ENCODE data around the gene TEX10. TPM values are rescaled to one million over a fixed set of nuclear protein-coding genes. Genes with fewer than 3 reads are reported as not detected.
"Not testable (repeated sequence)": the region's sequence is repeated elsewhere in the genome, so short reads cannot be mapped to it uniquely, and the experiment has no call there.

The TEX10 gene
- total RNA-seq, 1 experiment from 2014 or later = 15.4 TPM

DNA sequence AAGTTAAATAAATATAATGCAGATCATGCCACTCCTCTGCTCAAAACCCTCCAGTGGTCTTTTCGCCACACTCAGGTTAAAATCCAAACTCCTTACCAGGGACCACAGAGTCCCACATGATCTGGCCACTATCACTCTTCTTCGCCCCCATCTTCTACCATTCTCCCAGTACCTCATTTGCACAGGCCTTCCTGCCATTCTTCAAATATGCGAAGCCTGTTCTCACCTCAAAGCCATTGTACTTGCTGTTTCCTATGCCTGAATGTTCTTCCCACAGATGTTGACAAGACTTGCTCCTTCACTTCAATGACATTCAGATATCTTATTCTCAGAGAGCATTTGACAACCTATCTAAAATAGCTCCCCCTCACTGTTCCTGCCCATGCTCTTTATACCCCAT lies 10.9 kb downstream of the TEX10 start:
- ChIA-PET POLR2A (no interaction called here), CTCF (no interaction called here)
- TSS peak; percentile 7 for BruUV-seq (replicated peaks)
- intact Hi-C loops (cut with micrococcal nuclease; ENCODE audit: unreplicated experiment) (loop anchor here (10.0 kb wide), 1 partner anchor 253 kb away; no protein-coding TSS in a partner anchor), in situ Hi-C loops (cut with HindIII; ENCODE audit: low pct_unique_long_range_greater_than_20kb, low sequenced_read_pairs) (no loop called here)
- ATAC-seq = no peak
- Histone ChIP-seq H3K27ac (ENCODE audit: low read length) (no peak overlapping the region), H3K9me3 (ENCODE audit: control insufficient read depth, insufficient read depth, low read depth, low read length) (no peaks in the 10 kb centered on the region), H3K27me3 (ENCODE audit: control insufficient read depth, insufficient read depth, low read length) (no peaks in the 10 kb centered on the region), H3K4me3 (ENCODE audit: low read depth in 2 of 2, low read length in 2 of 2) (no peak overlapping the region), H3K4me1 (ENCODE audit: control insufficient read depth, insufficient read depth, low read length) (no peaks in the 10 kb centered on the region), H3K36me3 (ENCODE audit: control insufficient read depth, insufficient read depth, low read length) (peaks cover 11% of the 10 kb centered on the region)
- DNase-seq (ENCODE audit: low read depth, low spot score) = no peak
- TF ChIP-seq POLR2AphosphoS5 (IDR thresholded peaks at IDR 0.05; ENCODE audit: low read depth, low read length) = no peak

- Histone ChIP-seq H3K27ac (ENCODE audit: low read length) (no peak overlapping the region), H3K4me1 (ENCODE audit: control insufficient read depth, insufficient read depth, low read length) (no peaks in the 10 kb centered on the region), H3K9me3 (ENCODE audit: control insufficient read depth, insufficient read depth, low read depth, low read length) (no peaks in the 10 kb centered on the region), H3K27me3 (ENCODE audit: control insufficient read depth, insufficient read depth, low read length) (no peaks in the 10 kb centered on the region), H3K4me3 (ENCODE audit: low read depth in 2 of 2, low read length in 2 of 2) (no peak overlapping the region), H3K36me3 (ENCODE audit: control insufficient read depth, insufficient read depth, low read length) (peaks cover 2% of the 10 kb centered on the region; the same call in 1 of the 2 replicates)
- DNase-seq (ENCODE audit: low read depth, low spot score) = no peak
- TF ChIP-seq POLR2AphosphoS5 (IDR thresholded peaks at IDR 0.05; ENCODE audit: low read depth, low read length) (no peak), SIN3A (IDR thresholded peaks at IDR 0.05; ENCODE audit: borderline replicate concordance, insufficient read depth, low read depth, low read length) (no peak), TCF7L2 (IDR thresholded peaks at IDR 0.05; ENCODE audit: low read depth, low read length) (no peak), REST (IDR thresholded peaks at IDR 0.05; ENCODE audit: insufficient read depth in 1 of 2, low read depth in 2 of 2, low read length in 1 of 2) (no peak), CTCF (IDR thresholded peaks at IDR 0.05) (no peak)
- ChIA-PET CTCF (no interaction called here), POLR2A (no interaction called here)
- in situ Hi-C loops (cut with HindIII; ENCODE audit: low pct_unique_long_range_greater_than_20kb, low sequenced_read_pairs) (no loop called here), intact Hi-C loops (cut with micrococcal nuclease; ENCODE audit: unreplicated experiment) (loop anchor here (10.0 kb wide), 1 partner anchor 255 kb away; no protein-coding TSS in a partner anchor)
- ATAC-seq = no peak
- no TSS peak for BruUV-seq (replicated peaks)
Observed at GRCh38 chr9:100340224-100340623, 12.5 kb downstream of the TEX10 start.

GRCh38 chr9:100338736-100339135 lies 14.0 kb downstream of the TEX10 start:
- DNase-seq (ENCODE audit: low read depth, low spot score); intact Hi-C loops (cut with micrococcal nuclease; ENCODE audit: unreplicated experiment); H3K9me3 ChIP-seq (ENCODE audit: control insufficient read depth, insufficient read depth, low read depth, low read length); H3K36me3 ChIP-seq (ENCODE audit: control insufficient read depth, insufficient read depth, low read length); H3K27me3 ChIP-seq (ENCODE audit: control insufficient read depth, insufficient read depth, low read length); H3K4me1 ChIP-seq (ENCODE audit: control insufficient read depth, insufficient read depth, low read length); H3K4me3 ChIP-seq (ENCODE audit: low read depth in 2 of 2, low read length in 2 of 2); POLR2A ChIA-PET; CTCF ChIA-PET; in situ Hi-C loops (cut with HindIII; ENCODE audit: low pct_unique_long_range_greater_than_20kb, low sequenced_read_pairs); ATAC-seq; H3K27ac ChIP-seq (ENCODE audit: low read length); BruUV-seq (replicated peaks): not testable (repeated sequence)

All from Panc1 (cell line).